H1 (cell line): ENCODE data around the gene C5AR2. TPM values are rescaled to one million over a fixed set of nuclear protein-coding genes. Genes with fewer than 3 reads are reported as not detected.

Experiments
- ATF2 ChIP-seq: IDR thresholded peaks from 2 replicates; pipeline ENCODE4 v1.6.1; 2012; ENCODE audit warnings: low read length, inconsistent platforms
- MAFK ChIP-seq: IDR thresholded peaks from 2 replicates; pipeline ENCODE4 v1.6.1; 2012; ENCODE audit warnings: low read depth, mild to moderate bottlenecking, improper control_type of control experiment, low read length
- polyA plus RNA-seq, 7 experiments: library from polyadenylated mRNA; depleted of rRNA in 3 of 7; stranded (reverse) in 5 of 7; unstranded in 2 of 7; fragments of >200 nt in 5 of 7; fragments of 200-250 nt in 2 of 7; gene quantifications; 1 replicate in 5 of 7; 2 replicates in 1 of 7; 4 replicates in 1 of 7; pipeline versions ENCODE4 v1.2.1 to v1.2.3, GENCODE V29; 2011 to 2013; ENCODE audit warnings: missing spikeins in 2 of 7, mixed read lengths in 2 of 7
- total RNA-seq: library from RNA; stranded (reverse); fragmentation: NEBNext Ultra II Directional; extraction: Animal tissue kit (Norgen Biotek cat#: 25700); gene quantifications from 2 replicates; pipeline ENCODE4 v1.2.1, GENCODE V29; 2021

The C5AR2 gene
- total and polyA plus RNA-seq, 2 of the 8 experiments (the other 6 are each of a cell fraction or from before 2014, with no cell fraction given): 0.08 to 0.15 TPM

GRCh38 chr19:47302249-47302648 is 29.7 kb upstream of the C5AR2 start (continued):
- no peak for TF ChIP-seq MAFK
- TF ChIP-seq ATF2: no peak
